ENCODE results near the gene JUND. TPM values are rescaled to one million over a fixed set of nuclear protein-coding genes. Genes with fewer than 3 reads are reported as not detected.

JUND gene
- total and polyA plus RNA-seq, 8 donors: 78.6 to 1,659 (median 323) TPM

- no peaks in the 10 kb centered on the region for H3K9me3 ChIP-seq
- H3K36me3 ChIP-seq: peaks cover 25 to 51% (median 48%) of the 10 kb centered on the region in 4 donors
- intact Hi-C loops (cut with DNase I; ENCODE audit: low total_unique reads): no loop called here
- H3K4me3 ChIP-seq: no peak overlapping the region
- H3K27me3 ChIP-seq: no peaks in the 10 kb centered on the region
- WGBS, 5 donors: 67 to 88% (median 82%) methylated on average over 2 of the region's 2 CpGs
- no peak overlapping the region for H3K27ac ChIP-seq
- peaks cover 5 to 22% (median 8%) of the 10 kb centered on the region in 4 donors for H3K4me1 ChIP-seq
- TF ChIP-seq POLR2AphosphoS5 (IDR thresholded peaks at IDR 0.05) (no peak), POLR2A (IDR thresholded peaks at IDR 0.05) (no peak), EP300 (IDR thresholded peaks at IDR 0.05) (no peak), CTCF (IDR thresholded peaks at IDR 0.05) (no peak)
- no peak for DNase-seq
Observed at GRCh38 chr19:18269070-18269723, 12.2 kb downstream of the JUND start.

- no peak overlapping the region for H3K4me3 ChIP-seq
- DNase-seq: no peak
- no peaks in the 10 kb centered on the region for H3K9me3 ChIP-seq
- TF ChIP-seq CTCF (IDR thresholded peaks at IDR 0.05) (no peak), POLR2AphosphoS5 (IDR thresholded peaks at IDR 0.05) (no peak), POLR2A (IDR thresholded peaks at IDR 0.05) (no peak), EP300 (IDR thresholded peaks at IDR 0.05) (no peak)
- intact Hi-C loops (cut with DNase I; ENCODE audit: low total_unique reads): no loop called here
- H3K36me3 ChIP-seq: peaks cover 25 to 65% (median 54%) of the 10 kb centered on the region in 4 donors
- H3K27ac ChIP-seq: no peak overlapping the region
- whole genome bisulfite sequencing, 5 donors: 87 to 93% (median 92%) methylated on average over 26 to 42 of the region's 42 CpGs
- peaks cover 0 to 6% (median 2%) of the 10 kb centered on the region in 4 donors for H3K4me1 ChIP-seq
- H3K27me3 ChIP-seq: no peaks in the 10 kb centered on the region
Observed at GRCh38 chr19:18266771-18267686, 14.4 kb downstream of the JUND start.

GRCh38 chr19:18265582-18265981, 15.8 kb downstream of the JUND start:
- Histone ChIP-seq H3K4me3 (no peak overlapping the region), H3K9me3 (no peaks in the 10 kb centered on the region), H3K27ac (no peak overlapping the region), H3K4me1 (no peaks in the 10 kb centered on the region), H3K36me3 (peaks cover 25 to 65% (median 54%) of the 10 kb centered on the region in 4 donors), H3K27me3 (no peaks in the 10 kb centered on the region)
- intact Hi-C loops (cut with DNase I; ENCODE audit: low total_unique reads): no loop called here
- TF ChIP-seq POLR2AphosphoS5 (IDR thresholded peaks at IDR 0.05) (no peak), POLR2A (IDR thresholded peaks at IDR 0.05) (no peak), EP300 (IDR thresholded peaks at IDR 0.05) (no peak), CTCF (IDR thresholded peaks at IDR 0.05) (no peak)
- 81 to 96% (median 89%) methylated on average over 7 of the region's 7 CpGs for WGBS, 5 donors
- no peak for DNase-seq

- H3K4me1 ChIP-seq: no peaks in the 10 kb centered on the region
- 89 to 95% (median 95%) methylated on average over 7 to 23 of the region's 23 CpGs for WGBS, 5 donors
- peaks cover 25 to 65% (median 54%) of the 10 kb centered on the region in 4 donors for H3K36me3 ChIP-seq
Observed at GRCh38 chr19:18264971-18265540, 16.4 kb downstream of the JUND start.

More at GRCh38 chr19:18264971-18265540, 16.4 kb downstream of the JUND start:
- Histone ChIP-seq H3K9me3 (no peaks in the 10 kb centered on the region), H3K27ac (no peak overlapping the region), H3K4me3 (no peak overlapping the region), H3K27me3 (no peaks in the 10 kb centered on the region)
- intact Hi-C loops (cut with DNase I; ENCODE audit: low total_unique reads): no loop called here
- DNase-seq: no peak
- TF ChIP-seq POLR2A (IDR thresholded peaks at IDR 0.05) (no peak), POLR2AphosphoS5 (IDR thresholded peaks at IDR 0.05) (no peak), EP300 (IDR thresholded peaks at IDR 0.05) (no peak), CTCF (IDR thresholded peaks at IDR 0.05) (no peak)

Data from stomach (tissue), 9 donors.